AML-193 (cell line): ENCODE data around the gene CNBD2.
"Not testable (repeated sequence)": the region's sequence is repeated elsewhere in the genome, so short reads cannot be mapped to it uniquely, and the experiment has no call there.

ENCODE experiments used
- DNase-seq, 2 experiments: peaks; one replicate each; lab custom pipeline; 2025; lab: John Stamatoyannopoulos, UW

The CNBD2 gene

DNA sequence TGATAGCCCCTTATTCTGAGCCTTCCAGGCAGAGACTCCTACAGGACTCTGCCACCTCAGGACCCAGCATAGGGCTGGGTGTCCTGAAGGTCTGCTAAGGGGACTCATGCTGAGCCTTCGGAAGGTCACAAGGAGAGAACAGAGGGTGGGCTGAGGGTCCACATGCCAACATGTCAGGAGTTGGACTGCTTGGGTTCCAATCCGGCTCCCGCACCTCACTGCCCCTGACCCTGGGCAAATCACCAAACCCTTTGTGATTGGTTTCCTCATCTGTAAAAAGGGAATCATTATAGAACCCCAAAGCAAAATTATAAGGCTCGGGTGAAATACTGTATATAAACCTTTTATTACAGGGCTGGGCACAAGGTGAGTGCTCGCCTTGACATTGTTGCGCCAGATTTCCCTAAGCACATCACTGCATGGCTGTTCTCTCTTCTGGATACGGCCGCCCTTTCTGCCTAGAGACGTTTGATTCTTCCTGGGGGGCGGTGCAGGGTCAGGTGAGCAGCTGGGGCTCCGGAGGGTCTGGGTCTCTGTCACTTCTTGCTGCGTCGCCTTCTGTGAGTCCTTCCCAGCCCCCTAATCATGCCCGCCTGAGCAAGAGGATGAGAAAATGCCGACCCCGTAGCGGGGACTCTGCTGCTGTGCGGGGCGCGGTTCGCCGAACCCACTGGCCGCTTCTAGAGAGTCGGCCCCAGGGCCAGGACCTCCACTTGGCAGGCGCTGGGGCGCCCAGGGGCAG, 95.7 kb downstream of the CNBD2 start:
- DNase-seq = no peak

DNA sequence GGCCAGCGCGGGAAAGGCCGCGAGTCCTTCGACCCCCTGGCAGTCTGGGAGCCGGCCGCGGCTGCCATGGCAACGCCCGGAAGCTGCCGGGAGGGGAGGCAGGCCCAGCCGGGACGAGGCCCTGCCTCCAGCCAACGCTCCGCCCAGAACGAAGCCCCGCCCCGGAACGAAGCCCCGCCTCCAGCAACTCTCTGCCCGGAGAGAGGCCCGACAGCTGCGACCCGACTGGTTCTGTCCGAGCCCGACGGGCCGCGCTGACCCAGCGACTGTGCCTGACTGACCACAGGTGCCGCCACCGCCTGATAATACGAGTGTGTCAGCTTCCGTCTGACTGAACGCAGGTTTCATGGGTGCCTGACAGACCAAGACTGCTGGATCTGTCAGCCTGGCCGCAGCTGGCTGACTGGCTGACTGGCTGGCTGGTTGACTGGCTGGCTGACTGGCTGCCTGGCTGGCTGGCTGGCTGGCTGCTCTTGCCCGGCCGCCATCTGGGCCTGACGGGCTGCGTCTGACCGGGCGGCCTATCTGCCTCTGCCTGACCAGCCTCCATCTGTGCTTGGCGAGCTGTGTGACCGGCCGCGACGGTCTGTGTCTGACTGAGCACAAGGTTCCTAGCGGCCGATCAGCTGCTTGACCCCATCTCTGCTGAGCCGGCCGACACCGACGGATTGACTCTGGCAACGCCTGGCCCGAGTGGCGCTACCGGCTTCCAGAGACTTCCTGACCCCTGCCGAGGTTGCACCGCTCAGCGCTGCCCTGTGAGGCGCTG, 96.5 kb downstream of the CNBD2 start:
- peak; percentile 37 to 66 for DNase-seq

DNA sequence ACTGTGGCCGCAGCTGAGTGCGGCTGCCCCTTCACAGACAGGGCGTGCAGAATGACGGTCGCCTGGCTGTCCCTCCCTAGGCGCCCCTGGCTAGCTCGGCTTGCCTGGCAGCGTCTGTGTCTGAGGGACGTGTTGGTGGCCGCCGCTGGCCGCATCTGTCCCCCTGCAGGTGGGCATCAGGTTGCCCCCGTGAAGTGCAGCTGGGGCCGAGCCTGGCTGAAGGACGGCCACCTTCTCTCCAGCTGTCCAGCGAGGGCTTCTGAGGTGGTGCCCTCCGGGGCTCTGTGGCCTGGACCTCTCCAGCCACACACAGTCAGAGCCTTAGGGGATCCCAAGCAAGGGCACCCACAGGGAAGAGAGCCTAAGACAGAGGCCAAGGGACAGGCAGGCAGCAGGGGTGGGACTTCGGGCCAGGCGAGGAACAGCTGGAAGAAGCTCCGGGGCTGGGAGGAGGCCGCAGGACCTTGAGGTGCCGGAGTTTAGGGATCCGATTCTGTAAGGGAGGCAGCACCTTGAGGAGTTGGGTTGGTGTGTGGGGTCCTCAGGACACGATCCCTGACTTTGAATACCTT, 97.1 kb downstream of the CNBD2 start:
- DNase-seq = no peak

DNA sequence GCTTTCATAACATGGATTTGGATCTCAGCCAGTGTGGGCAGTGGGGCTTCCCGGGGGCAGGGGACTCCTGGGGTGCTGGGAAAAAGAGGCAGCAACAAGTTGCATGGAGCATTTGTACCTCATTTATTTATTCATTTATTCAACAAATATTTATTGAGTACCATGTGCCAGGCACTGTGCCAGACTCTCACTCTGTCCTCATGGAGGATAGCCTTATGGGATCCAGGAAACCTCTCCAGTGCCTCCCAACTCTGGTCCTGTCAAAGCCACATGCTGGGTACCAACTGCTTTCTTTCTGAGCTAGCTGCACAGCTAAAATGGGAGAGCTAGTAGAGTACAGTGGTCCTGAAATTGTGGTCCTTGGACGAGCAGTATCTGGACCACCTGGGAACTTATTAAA, 98.4 kb downstream of the CNBD2 start:
- no peak for DNase-seq

DNA sequence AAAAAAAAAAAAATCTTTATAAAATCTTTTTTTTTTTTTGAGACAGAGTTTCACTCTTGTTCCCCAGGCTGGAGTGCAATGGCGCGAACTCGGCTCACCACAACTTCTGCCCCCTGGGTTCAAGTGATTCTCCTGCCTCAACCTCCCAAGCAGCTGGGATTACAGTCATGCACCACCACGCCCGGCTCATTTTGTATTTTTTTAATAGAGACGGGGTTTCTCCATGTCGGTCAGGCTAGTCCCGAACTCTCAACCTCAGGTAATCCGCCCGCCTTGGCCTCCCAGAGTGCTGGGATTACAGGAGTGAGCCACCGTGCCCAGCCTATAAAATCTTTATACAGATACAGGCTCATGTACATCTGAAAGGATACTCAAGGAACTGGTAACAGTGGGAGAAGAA, 100.1 kb downstream of the CNBD2 start:
- DNase-seq = not testable (repeated sequence)

DNA sequence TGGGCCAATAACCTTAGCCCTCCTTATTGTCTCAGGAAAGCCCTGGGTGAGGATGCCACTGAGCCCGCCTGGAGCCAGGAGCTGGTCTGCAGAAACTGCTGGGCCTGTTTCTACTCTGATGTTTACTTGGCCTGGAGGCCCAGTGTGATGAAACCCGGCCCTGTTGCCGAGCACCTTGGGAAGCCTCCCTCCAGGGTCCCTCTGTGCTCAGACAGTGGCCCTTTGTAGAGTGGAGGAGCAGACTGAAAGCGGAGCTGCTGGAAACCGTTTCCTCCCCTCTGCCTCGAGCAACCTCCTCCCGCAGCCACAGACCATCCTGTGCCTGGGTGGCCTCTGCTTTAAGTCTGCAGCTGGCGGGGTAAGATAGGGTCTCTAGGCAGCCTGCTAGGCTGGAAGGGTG, 102.1 kb downstream of the CNBD2 start:
- DNase-seq = no peak

DNA sequence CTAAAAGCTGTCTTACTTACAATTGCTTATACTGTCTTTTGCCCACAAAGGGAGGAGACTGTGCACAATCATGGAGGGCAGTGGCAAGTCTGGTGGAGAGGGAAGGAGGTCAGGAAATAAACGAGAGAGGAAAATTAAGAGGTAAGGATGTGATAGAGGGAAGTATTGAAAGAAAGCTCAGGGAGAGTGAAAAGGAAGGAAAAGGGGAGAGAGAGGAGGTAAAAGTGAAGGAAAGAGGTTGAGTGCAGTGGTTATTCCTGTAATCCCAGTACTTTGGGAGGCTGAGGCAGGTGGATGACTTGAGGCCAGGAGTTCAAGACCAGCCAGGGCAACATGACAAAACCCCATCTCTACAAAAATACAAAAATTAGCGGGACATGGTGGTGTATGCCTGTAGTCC, 103.5 kb downstream of the CNBD2 start:
- DNase-seq = no peak

DNA sequence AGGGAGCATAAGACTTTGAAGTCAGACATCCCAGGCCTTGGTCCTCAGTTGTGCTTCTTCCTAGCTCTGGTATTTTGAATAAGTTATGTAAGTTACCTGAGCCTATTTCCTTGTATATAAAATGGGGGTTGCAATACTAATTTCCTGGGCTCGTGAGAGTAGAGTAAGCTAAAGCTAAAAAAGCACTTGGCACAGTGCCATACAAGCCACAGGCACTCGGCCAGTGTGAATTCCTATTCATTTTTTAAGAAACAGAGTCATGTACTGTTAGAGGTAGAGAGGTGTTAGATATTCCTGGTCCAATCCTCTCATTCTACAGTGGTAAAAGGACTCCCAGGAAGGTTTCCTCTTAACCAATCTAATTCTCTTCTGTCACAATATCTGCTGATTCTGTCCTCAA, 106.6 kb downstream of the CNBD2 start:
- DNase-seq = no peak

DNA sequence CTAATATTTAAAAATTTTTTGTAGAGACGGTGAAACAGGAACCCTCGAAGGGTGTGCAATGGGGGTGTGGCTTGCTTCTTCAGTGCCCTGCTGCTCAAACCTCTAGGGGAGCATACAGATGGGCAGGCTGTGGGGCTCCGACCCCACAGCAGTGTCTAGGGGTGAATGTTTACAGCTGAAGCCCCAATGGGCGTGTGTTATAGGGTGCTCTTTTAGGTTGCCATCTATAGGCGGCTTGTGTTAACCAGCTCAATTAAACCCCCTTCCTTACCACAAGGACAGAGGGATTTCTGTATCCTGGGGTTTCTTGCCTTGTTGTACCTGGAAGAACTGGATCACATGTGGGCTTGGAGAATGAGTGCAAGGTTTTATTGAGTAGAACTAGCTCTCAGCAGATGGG, 109.4 kb downstream of the CNBD2 start:
- not testable (repeated sequence) for DNase-seq

DNA sequence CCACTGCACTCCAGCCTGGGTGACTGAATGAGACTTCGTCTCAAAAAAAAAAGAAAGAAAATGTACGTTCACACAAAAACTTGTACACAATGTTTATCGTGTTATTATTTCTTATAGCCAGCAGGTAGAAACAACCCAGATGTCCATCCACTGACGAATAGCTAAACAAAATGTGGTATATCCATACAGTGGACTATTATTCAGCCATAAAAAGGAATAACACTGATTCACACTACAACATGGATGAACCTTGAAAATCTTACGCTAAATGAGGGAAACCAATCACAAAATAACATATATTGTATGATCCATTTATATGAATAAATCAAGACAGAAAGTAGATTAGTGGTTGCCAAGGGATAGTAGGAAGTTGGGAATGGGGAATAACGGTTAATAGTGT, 111.1 kb downstream of the CNBD2 start:
- DNase-seq = no peak

DNA sequence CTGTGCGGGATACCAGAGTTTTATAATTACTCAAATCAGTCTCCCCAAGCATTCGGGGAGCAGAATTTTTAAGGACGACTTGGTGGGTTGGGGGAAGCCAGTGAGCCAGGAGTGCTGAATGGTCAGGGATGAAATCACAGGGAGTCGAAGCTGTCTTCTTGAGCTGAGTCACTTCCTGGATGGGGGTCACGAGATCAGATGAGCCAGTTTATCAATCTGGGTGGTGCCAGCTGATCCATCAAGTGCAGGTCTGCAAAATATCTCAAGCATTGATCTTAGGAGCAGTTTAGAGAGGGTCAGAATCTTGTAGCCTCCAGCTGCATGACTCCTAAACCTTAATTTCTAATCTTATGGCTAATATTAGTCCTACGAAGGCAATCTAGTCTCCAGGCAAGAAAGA, 111.6 kb downstream of the CNBD2 start:
- not testable (repeated sequence) for DNase-seq
